NCI-H748 (cell line): ENCODE data around the gene TTBK1.

ENCODE experiments used
- DNase-seq: peaks from one replicate; lab custom pipeline; 2025; ENCODE audit not compliant: unreplicated experiment; lab: John Stamatoyannopoulos, UW

Gene TTBK1

GRCh38 chr6:43254138-43254817 is 11.0 kb downstream of the TTBK1 start:
- no peak for DNase-seq

- no peak for DNase-seq
Measured at GRCh38 chr6:43254846-43255245, 11.6 kb downstream of the TTBK1 start.

- no peak for DNase-seq
Measured at GRCh38 chr6:43255408-43256054, 12.2 kb downstream of the TTBK1 start.

DNA sequence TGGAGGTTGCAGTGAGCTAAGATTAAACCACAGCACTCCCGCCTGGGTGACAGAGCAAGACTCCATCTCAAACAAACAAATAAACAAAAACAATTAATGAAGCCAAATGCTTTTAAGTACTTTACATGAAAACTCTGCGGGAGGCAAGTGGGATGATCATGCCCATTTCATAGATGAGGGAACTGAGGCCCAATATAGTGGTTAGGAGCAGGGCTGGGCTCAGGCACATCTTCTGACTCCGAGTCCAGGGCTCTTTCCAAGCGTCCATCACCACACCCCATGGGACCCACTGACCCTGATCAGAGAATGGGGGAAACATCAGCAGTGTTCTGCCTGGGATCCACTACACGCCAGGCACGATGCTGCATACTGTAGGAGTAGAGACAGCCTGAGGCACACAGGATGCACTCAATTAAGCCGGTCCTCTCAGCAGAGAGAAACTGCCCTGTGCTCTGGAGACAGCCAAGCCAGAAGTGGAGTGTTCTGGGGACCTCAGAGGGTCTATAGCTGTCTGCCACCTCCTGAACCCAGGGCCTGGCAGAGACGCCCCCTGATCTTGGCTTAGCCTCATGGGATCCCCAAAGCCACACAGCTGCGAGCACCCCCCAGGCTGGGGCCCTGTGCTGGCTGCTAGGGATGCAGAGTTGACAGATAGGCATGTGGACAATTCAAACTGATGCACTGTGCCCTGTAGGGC is 13.5 kb downstream of the TTBK1 start:
- DNase-seq: no peak

DNA sequence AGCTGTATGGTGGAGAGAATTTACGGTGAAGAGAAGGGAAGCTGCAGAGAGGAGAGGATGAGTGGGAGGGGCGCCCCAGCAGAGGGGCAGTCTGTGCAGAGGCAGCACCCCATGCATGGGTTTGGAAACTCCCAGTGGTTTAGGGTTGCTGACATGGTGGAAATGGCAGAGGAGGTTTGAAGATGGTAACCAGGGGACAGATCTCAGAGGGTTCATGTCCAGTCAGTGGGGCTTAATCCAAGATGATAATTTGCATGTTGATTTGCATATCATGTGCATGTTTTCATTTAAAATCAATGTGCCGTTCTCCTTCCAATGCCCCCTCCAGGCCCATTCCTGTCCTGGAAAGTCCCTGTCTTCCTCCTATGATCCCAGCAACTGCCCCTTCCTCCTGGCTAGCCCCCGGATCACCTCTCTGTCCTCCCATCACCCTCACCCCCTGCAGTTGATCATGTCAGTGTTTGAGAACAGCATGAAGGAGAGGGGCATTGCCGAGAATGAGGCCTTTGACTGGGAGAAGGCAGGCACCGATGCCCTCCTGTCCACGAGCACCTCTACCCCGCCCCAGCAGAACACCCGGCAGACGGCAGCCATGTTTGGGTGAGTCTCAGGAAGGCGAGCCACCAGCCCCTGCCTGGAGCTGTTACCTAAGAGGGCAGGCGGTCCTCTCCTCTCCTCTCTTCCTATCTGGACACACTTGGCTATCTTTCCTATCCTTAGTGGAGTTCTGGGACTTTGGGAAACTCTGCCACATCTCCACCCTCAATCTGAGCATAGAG is 14.3 kb downstream of the TTBK1 start:
- DNase-seq: no peak

- DNase-seq: no peak
Measured at GRCh38 chr6:43258180-43258579, 14.9 kb downstream of the TTBK1 start.

- no peak for DNase-seq
Measured at GRCh38 chr6:43258807-43259686, 15.8 kb downstream of the TTBK1 start.

- DNase-seq: no peak
Measured at GRCh38 chr6:43260791-43261190, 17.5 kb downstream of the TTBK1 start.

GRCh38 chr6:43261198-43261597 is 17.9 kb downstream of the TTBK1 start:
- DNase-seq: no peak

GRCh38 chr6:43262000-43262779 is 18.9 kb downstream of the TTBK1 start:
- DNase-seq: no peak

DNA sequence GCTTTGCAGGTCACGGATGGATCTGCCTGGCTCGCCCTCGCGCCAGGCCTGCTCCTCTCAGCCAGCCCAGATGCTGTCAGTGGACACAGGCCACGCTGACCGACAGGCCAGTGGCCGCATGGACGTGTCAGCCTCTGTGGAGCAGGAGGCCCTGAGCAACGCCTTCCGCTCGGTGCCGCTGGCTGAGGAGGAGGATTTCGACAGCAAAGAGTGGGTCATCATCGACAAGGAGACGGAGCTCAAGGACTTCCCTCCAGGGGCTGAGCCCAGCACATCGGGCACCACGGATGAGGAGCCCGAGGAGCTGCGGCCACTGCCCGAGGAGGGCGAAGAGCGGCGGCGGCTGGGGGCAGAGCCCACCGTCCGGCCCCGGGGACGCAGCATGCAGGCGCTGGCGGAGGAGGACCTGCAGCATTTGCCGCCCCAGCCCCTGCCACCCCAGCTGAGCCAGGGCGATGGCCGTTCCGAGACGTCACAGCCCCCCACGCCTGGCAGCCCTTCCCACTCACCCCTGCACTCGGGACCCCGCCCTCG is 19.6 kb downstream of the TTBK1 start:
- no peak for DNase-seq

GRCh38 chr6:43263314-43264178 is 20.3 kb downstream of the TTBK1 start:
- no peak for DNase-seq

GRCh38 chr6:43264599-43265145 is 21.4 kb downstream of the TTBK1 start:
- DNase-seq: no peak

DNA sequence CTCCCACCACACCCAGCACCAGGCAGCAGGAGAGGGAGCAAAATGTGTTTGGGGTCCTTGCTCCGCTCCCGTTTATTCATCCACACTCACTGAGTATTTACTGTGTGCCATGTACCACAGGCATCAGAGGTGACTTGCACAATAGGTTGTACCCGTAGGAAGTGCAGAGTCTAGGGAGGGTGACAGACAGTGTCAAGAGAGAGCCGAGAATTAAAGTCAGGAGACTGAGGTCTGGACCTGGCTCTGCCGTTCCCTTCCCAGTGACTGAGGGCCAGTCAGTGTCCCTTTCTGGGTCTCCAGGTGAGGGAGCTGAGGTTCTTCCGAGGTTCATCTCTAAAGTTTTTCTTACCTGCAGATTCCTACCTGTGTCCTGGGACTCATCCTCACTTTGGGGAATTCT is 22.3 kb downstream of the TTBK1 start:
- no peak for DNase-seq

- no peak for DNase-seq
Measured at GRCh38 chr6:43267619-43268354, 24.5 kb downstream of the TTBK1 start.

DNA sequence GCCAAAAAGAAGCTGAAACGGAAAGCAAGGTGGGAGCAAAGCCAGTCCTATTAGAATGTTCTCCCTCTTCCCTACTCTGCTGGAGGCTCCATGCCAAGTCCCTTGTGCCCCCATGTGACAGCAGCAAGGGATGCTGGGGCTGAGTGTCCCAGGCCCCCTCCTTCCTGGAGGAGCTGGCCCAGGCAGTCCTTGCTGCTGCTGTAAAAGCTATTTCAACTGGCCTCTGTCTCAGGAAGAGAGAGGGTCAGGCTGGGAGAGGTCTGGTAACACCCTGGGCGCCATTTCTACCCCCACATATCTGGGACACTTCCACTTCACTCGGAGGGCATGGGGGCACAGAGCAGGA is 25.0 kb downstream of the TTBK1 start:
- DNase-seq: no peak

DNA sequence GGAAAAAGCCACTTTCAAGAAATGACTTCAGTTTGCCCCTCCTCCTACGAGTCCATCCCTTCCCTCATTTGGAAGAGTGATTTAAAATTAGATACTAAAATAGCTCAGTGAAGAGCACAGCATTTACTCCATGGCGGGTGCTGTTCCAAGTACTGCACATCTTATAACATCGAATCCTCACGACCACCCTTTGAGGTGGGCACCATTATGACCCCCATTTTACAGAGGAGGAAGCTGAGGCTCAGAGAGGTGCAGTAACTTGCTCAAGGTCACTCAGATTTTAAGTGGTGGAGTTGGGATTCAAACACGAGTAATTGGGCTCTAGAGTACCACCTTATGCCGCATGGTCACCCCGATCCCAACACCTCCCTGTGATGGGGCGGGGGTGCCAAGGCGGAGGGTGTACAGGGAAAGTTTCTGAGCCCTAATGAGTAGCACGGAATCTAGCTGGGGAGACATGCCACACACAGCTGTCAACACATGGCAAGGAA is 25.5 kb downstream of the TTBK1 start:
- DNase-seq: no peak
